Caco-2 (cell line): ENCODE data around the gene ITGB8. TPM values are rescaled to one million over a fixed set of nuclear protein-coding genes. Genes with fewer than 3 reads are reported as not detected.

Source experiments
- BruUV-seq: library from RNA; stranded (reverse); fragments of 400-500 nt; replicated peaks from 2 replicates; lab custom pipeline; 2021; lab: Mats Ljungman, UMichigan
- CTCF ChIA-PET: fragments of 300-600 bp; sonication (Branson Sonifier 250); formaldehyde crosslinking; loops from one replicate; lab custom pipeline; 2022; ENCODE audit warnings: antibody characterized with exemption; lab: Charles Lee
- POLR2A ChIA-PET: fragments of 300-600 bp; sonication (Branson Sonifier 250); formaldehyde crosslinking; loops from one replicate; lab custom pipeline; 2022; ENCODE audit warnings: antibody characterized with exemption; lab: Charles Lee
- DNase-seq, 2 experiments: peaks; one replicate each; pipeline versions ENCODE4 v3.0.0 to v3.0.0-alpha.2; 2020 to 2022
- H3K27me3 ChIP-seq: replicated peaks from 2 replicates; pipeline ENCODE4 v1.6.0; 2011; ENCODE audit warnings: low read length; ENCODE audit not compliant: control insufficient read depth, insufficient read depth
- H3K36me3 ChIP-seq: 2 replicates; pipeline ENCODE4 v1.5.1; 2011; ENCODE audit warnings: low read length; ENCODE audit not compliant: control insufficient read depth, insufficient read depth
- H3K4me1 ChIP-seq: fragments of 250-450 bp; sonication (Bioruptor Pico); 2 replicates; pipeline ENCODE4 v1.5.1; 2020; ENCODE audit warnings: mild to moderate bottlenecking
- H3K4me3 ChIP-seq: 2 replicates; pipeline ENCODE4 v1.5.1; 2011; ENCODE audit warnings: low read depth, mild to moderate bottlenecking, control low read depth, low read length
- H3K9me3 ChIP-seq: fragments of 250-450 bp; sonication (Bioruptor Pico); 2 replicates; pipeline ENCODE4 v1.5.1; 2020; ENCODE audit warnings: mild to moderate bottlenecking, moderate library complexity
- H3K27ac Mint-ChIP-seq: one replicate; pipeline ENCODE4 v1.8.0; 2022; ENCODE audit warnings: mixed read lengths; ENCODE audit not compliant: unreplicated experiment
- H3K27me3 Mint-ChIP-seq: one replicate; pipeline ENCODE4 v1.8.0; 2022; ENCODE audit warnings: mixed read lengths; ENCODE audit not compliant: insufficient read depth, unreplicated experiment
- H3K36me3 Mint-ChIP-seq: one replicate; pipeline ENCODE4 v1.8.0; 2022; ENCODE audit warnings: mild to moderate bottlenecking, mixed read lengths; ENCODE audit not compliant: insufficient read depth, unreplicated experiment
- H3K4me1 Mint-ChIP-seq: one replicate; pipeline ENCODE4 v1.8.0; 2022; ENCODE audit warnings: low read depth, mixed read lengths; ENCODE audit not compliant: unreplicated experiment
- H3K4me3 Mint-ChIP-seq: one replicate; pipeline ENCODE4 v1.8.0; 2022; ENCODE audit warnings: mild to moderate bottlenecking, moderate library complexity, mixed read lengths; ENCODE audit not compliant: unreplicated experiment
- H3K9me3 Mint-ChIP-seq: one replicate; pipeline ENCODE4 v1.8.0; 2022; ENCODE audit warnings: mixed read lengths; ENCODE audit not compliant: unreplicated experiment
- CTCF ChIP-seq, 2 experiments: fragments of 200-600 bp in 1 of 2; IDR thresholded peaks; 1 replicate in 1 of 2; 2 replicates in 1 of 2; pipeline versions ENCODE4 v1.5.1 to v1.8.0; 2011 to 2022; ENCODE audit warnings: antibody characterized with exemption in 1 of 2, control low read depth in 1 of 2, inconsistent platforms in 1 of 2, low read depth in 1 of 2, low read length in 1 of 2, mild to moderate bottlenecking in 1 of 2, moderate library complexity in 1 of 2; ENCODE audit not compliant: insufficient read depth in 1 of 2, severe bottlenecking in 1 of 2, unreplicated experiment in 1 of 2
- intact Hi-C: fragments of 100-400 bp; cut with micrococcal nuclease; formaldehyde crosslinking; loops from one replicate; pipeline ENCODE4 v1.10.0; 2022; ENCODE audit not compliant: unreplicated experiment
- total RNA-seq: library from RNA; stranded (reverse); gene quantifications from 2 replicates; pipeline ENCODE4 v1.2.3, GENCODE V29; 2022

ITGB8 gene
- total RNA-seq, 1 experiment from 2014 or later = 3.2 TPM

- no peak for DNase-seq
- ChIA-PET POLR2A (no interaction called here), CTCF (interaction anchor here (0.6 kb wide), 1 partner anchor 589 kb away, joined by 3 read pairs; no protein-coding TSS in a partner anchor)
- Histone ChIP-seq H3K4me3 (no peak overlapping the region), H3K4me1 (peaks cover 20% of the 10 kb centered on the region), H3K36me3 (no peaks in the 10 kb centered on the region), H3K27me3 (no peaks in the 10 kb centered on the region), H3K9me3 (no peaks in the 10 kb centered on the region)
- Mint-ChIP-seq H3K36me3 (peaks cover 9% of the 10 kb centered on the region), H3K4me1 (peaks cover 16% of the 10 kb centered on the region), H3K27ac (no peak overlapping the region), H3K4me3 (no peak overlapping the region), H3K27me3 (no peaks in the 10 kb centered on the region), H3K9me3 (no peaks in the 10 kb centered on the region)
- no peak for TF ChIP-seq CTCF (IDR thresholded peaks at IDR 0.05; ENCODE audit: insufficient read depth in 1 of 2, low read depth in 1 of 2, low read length in 1 of 2, severe bottlenecking in 1 of 2, unreplicated experiment in 1 of 2)
- BruUV-seq = no TSS peak
- intact Hi-C loops = no loop called here
These were observed 62.9 kb downstream of the ITGB8 start for GRCh38 chr7:20393616-20394015.

- no peaks in the 10 kb centered on the region for H3K9me3 ChIP-seq
- intact Hi-C loops = no loop called here
- ChIA-PET CTCF (no interaction called here), POLR2A (no interaction called here)
- no peak overlapping the region for H3K4me3 ChIP-seq
- peaks cover 9% of the 10 kb centered on the region for H3K36me3 Mint-ChIP-seq
- no peak overlapping the region for H3K27ac Mint-ChIP-seq
- H3K4me1 ChIP-seq = peaks cover 20% of the 10 kb centered on the region
- DNase-seq = no peak
- H3K4me3 Mint-ChIP-seq = no peak overlapping the region
- H3K4me1 Mint-ChIP-seq = peaks cover 16% of the 10 kb centered on the region
- H3K9me3 Mint-ChIP-seq = no peaks in the 10 kb centered on the region
- no peaks in the 10 kb centered on the region for H3K27me3 Mint-ChIP-seq
- H3K36me3 ChIP-seq = no peaks in the 10 kb centered on the region
- H3K27me3 ChIP-seq = no peaks in the 10 kb centered on the region
- BruUV-seq = no TSS peak
- no peak for TF ChIP-seq CTCF (IDR thresholded peaks at IDR 0.05; ENCODE audit: insufficient read depth in 1 of 2, low read depth in 1 of 2, low read length in 1 of 2, severe bottlenecking in 1 of 2, unreplicated experiment in 1 of 2)
These were observed 63.6 kb downstream of the ITGB8 start for GRCh38 chr7:20394284-20394683.

- Histone ChIP-seq H3K4me1 (peaks cover 20% of the 10 kb centered on the region), H3K4me3 (no peak overlapping the region), H3K27me3 (no peaks in the 10 kb centered on the region), H3K36me3 (no peaks in the 10 kb centered on the region), H3K9me3 (no peaks in the 10 kb centered on the region)
- Mint-ChIP-seq H3K4me3 (no peak overlapping the region), H3K27me3 (no peaks in the 10 kb centered on the region), H3K36me3 (peaks cover 9% of the 10 kb centered on the region), H3K4me1 (peaks cover 16% of the 10 kb centered on the region), H3K9me3 (no peaks in the 10 kb centered on the region), H3K27ac (no peak overlapping the region)
- intact Hi-C loops = no loop called here
- POLR2A ChIA-PET = no interaction called here
- CTCF ChIA-PET = interaction anchor here (0.5 kb wide), 1 partner anchor 746 kb away, joined by 3 read pairs; no protein-coding TSS in a partner anchor
- DNase-seq = no peak
- TF ChIP-seq CTCF (IDR thresholded peaks at IDR 0.05; ENCODE audit: insufficient read depth in 1 of 2, low read depth in 1 of 2, low read length in 1 of 2, severe bottlenecking in 1 of 2, unreplicated experiment in 1 of 2) = no peak
- no TSS peak for BruUV-seq
These were observed 64.4 kb downstream of the ITGB8 start for GRCh38 chr7:20395104-20395503.
